ENCODE measurements around the gene ADCY4.
A peak's percentile ranks its signal among the peaks of the same experiment; 100 is the strongest.
"Not testable (repeated sequence)": the region's sequence is repeated elsewhere in the genome, so short reads cannot be mapped to it uniquely, and the experiment has no call there.

Gene ADCY4

GRCh38 chr14:24378327-24378726 is 43.5 kb upstream of the ADCY4 start:
- TF ChIP-seq CTCF (IDR thresholded peaks at IDR 0.05; ENCODE audit: low read length, missing control alignments): no peak
- DNase-seq (ENCODE audit: low read depth): no peak
- no peak overlapping the region for H3K4me3 ChIP-seq (replicated peaks; ENCODE audit: low read depth, low read length)

GRCh38 chr14:24377657-24378056 is 42.8 kb upstream of the ADCY4 start:
- H3K4me3 ChIP-seq (replicated peaks; ENCODE audit: low read depth, low read length): no peak overlapping the region
- no peak for DNase-seq (ENCODE audit: low read depth)
- TF ChIP-seq CTCF (IDR thresholded peaks at IDR 0.05; ENCODE audit: low read length, missing control alignments): no peak

- no peak for TF ChIP-seq CTCF (IDR thresholded peaks at IDR 0.05; ENCODE audit: low read length, missing control alignments)
- H3K4me3 ChIP-seq (replicated peaks; ENCODE audit: low read depth, low read length): no peak overlapping the region
Measured at GRCh38 chr14:24377126-24377525, 42.3 kb upstream of the ADCY4 start.

GRCh38 chr14:24376448-24377070 is 41.7 kb upstream of the ADCY4 start:
- TF ChIP-seq CTCF (IDR thresholded peaks at IDR 0.05; ENCODE audit: low read length, missing control alignments): no peak
- no peak for DNase-seq (ENCODE audit: low read depth)
- H3K4me3 ChIP-seq (replicated peaks; ENCODE audit: low read depth, low read length): no peak overlapping the region

More at GRCh38 chr14:24377126-24377525, 42.3 kb upstream of the ADCY4 start:
- no peak for DNase-seq (ENCODE audit: low read depth)

- TF ChIP-seq CTCF (IDR thresholded peaks at IDR 0.05; ENCODE audit: low read length, missing control alignments): no peak
- H3K4me3 ChIP-seq (replicated peaks; ENCODE audit: low read depth, low read length): no peak overlapping the region
- peak; percentile 67 for DNase-seq (ENCODE audit: low read depth)
Measured at GRCh38 chr14:24372701-24373416, 38.0 kb upstream of the ADCY4 start.

GRCh38 chr14:24371605-24372004 is 36.7 kb upstream of the ADCY4 start:
- not testable (repeated sequence) for DNase-seq (ENCODE audit: low read depth); H3K4me3 ChIP-seq (replicated peaks; ENCODE audit: low read depth, low read length)

GRCh38 chr14:24370748-24371147 is 35.9 kb upstream of the ADCY4 start:
- DNase-seq (ENCODE audit: low read depth): no peak
- H3K4me3 ChIP-seq (replicated peaks; ENCODE audit: low read depth, low read length): no peak overlapping the region
- no peak for TF ChIP-seq CTCF (IDR thresholded peaks at IDR 0.05; ENCODE audit: low read length, missing control alignments)
